Subcutaneous abdominal adipose tissue (tissue), 5 donors: Measurements from ENCODE around the gene FUT8.

Experiments used
- H3K27ac ChIP-seq: one replicate; pipeline ENCODE4 v1.7.0; 2013; ENCODE audit warnings: low read depth, mild to moderate bottlenecking, inconsistent platforms, low read length, moderate library complexity
- H3K27me3 ChIP-seq, 5 donors: one replicate each; pipeline ENCODE4 v1.7.0; 2013; ENCODE audit warnings: low read length in 5 of 5, inconsistent platforms in 1 of 5; ENCODE audit not compliant: control insufficient read depth in 5 of 5, insufficient read depth in 4 of 5
- H3K36me3 ChIP-seq, 5 donors: one replicate each; pipeline ENCODE4 v1.7.0; 2013; ENCODE audit warnings: low read length in 5 of 5; ENCODE audit not compliant: control insufficient read depth in 5 of 5, insufficient read depth in 5 of 5
- H3K4me1 ChIP-seq, 5 donors: one replicate each; pipeline ENCODE4 v1.7.0; 2013; ENCODE audit warnings: low read length in 5 of 5, mild to moderate bottlenecking in 3 of 5, moderate library complexity in 1 of 5; ENCODE audit not compliant: control insufficient read depth in 5 of 5, insufficient read depth in 5 of 5
- H3K4me3 ChIP-seq, 5 donors: one replicate each; pipeline ENCODE4 v1.7.0; 2013; ENCODE audit warnings: low read length in 5 of 5, low read depth in 1 of 5
- H3K9ac ChIP-seq, 5 donors: one replicate each; pipeline ENCODE4 v1.7.0; 2013; ENCODE audit warnings: low read length in 5 of 5, mild to moderate bottlenecking in 4 of 5, moderate library complexity in 3 of 5
- H3K9me3 ChIP-seq, 5 donors: one replicate each; pipeline ENCODE4 v1.7.0; 2013; ENCODE audit warnings: low read length in 5 of 5; ENCODE audit not compliant: control insufficient read depth in 5 of 5
- donor health status: healthy.
- donor health status: healthy.
- donor health status: healthy.
- donor health status: healthy.
- donor health status: healthy.

The FUT8 gene

GRCh38 chr14:65783101-65783500, 370.6 kb downstream of the FUT8 start:
- Histone ChIP-seq H3K4me3 (no peak overlapping the region), H3K4me1 (peaks cover 0 to 11% (median 3%) of the 10 kb centered on the region in 5 donors), H3K9me3 (no peaks in the 10 kb centered on the region), H3K9ac (no peak overlapping the region), H3K27me3 (no peaks in the 10 kb centered on the region), H3K27ac (no peak overlapping the region), H3K36me3 (no peaks in the 10 kb centered on the region)

- Histone ChIP-seq H3K36me3 (no peaks in the 10 kb centered on the region), H3K9me3 (no peaks in the 10 kb centered on the region), H3K27ac (no peak overlapping the region), H3K4me3 (no peak overlapping the region), H3K9ac (no peak overlapping the region), H3K4me1 (peaks cover 0 to 11% (median 3%) of the 10 kb centered on the region in 5 donors), H3K27me3 (no peaks in the 10 kb centered on the region)
These were observed 371.0 kb downstream of the FUT8 start for GRCh38 chr14:65783576-65783975.

DNA sequence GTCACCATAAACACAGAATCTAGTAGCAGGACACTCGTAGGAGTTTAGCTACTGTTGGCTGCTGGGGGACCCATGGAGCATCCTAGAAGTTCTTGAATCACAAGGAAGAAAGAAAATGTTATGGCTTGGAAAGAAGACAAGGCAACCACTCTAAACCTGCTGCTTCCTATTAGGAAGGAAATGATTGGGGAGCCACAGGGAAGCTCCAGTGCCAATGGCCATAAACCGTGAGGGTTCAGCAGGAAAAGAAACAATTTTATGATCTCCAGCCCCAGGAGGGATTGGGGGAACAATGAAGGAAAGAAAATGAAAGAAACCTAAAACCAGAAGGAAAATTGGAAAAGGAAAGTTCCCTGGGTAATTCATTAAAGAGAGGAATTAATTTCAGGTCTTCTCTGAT, 372.0 kb downstream of the FUT8 start:
- H3K4me1 ChIP-seq = peaks cover 0 to 11% (median 3%) of the 10 kb centered on the region in 5 donors
- H3K4me3 ChIP-seq = no peak overlapping the region
- H3K9ac ChIP-seq = no peak overlapping the region
- H3K27me3 ChIP-seq = no peaks in the 10 kb centered on the region
- no peaks in the 10 kb centered on the region for H3K36me3 ChIP-seq
- H3K9me3 ChIP-seq = no peaks in the 10 kb centered on the region
- no peak overlapping the region for H3K27ac ChIP-seq

GRCh38 chr14:65787461-65787860, 374.9 kb downstream of the FUT8 start:
- peaks cover 0 to 10% (median 3%) of the 10 kb centered on the region in 5 donors for H3K27me3 ChIP-seq

DNA sequence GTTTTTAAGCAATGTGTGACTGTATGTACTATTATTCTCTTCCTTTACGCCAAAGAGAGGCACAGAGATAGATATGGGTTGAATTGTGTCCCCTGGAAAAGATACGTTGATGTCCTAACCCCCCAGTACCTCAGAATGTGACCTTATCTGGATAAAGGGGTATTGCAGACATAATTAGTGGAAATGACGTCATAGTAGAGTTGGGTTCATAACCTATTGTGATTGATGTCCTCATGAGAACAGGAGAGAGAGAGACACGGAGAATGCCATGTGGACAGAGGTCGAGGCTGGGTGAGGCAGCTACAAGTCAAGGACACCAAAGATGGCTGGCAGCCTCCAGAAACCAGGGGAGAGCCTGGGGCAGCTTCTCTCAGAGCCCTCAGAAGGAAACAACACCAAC, 376.3 kb downstream of the FUT8 start:
- Histone ChIP-seq H3K9ac (no peak overlapping the region), H3K27me3 (peaks cover 0 to 11% (median 3%) of the 10 kb centered on the region in 5 donors), H3K9me3 (no peaks in the 10 kb centered on the region), H3K27ac (no peak overlapping the region), H3K36me3 (no peaks in the 10 kb centered on the region), H3K4me1 (peaks cover 0 to 11% (median 3%) of the 10 kb centered on the region in 5 donors), H3K4me3 (no peak overlapping the region)

More at GRCh38 chr14:65787461-65787860, 374.9 kb downstream of the FUT8 start:
- Histone ChIP-seq H3K27ac (no peak overlapping the region), H3K9me3 (no peaks in the 10 kb centered on the region), H3K9ac (no peak overlapping the region), H3K4me3 (no peak overlapping the region), H3K36me3 (no peaks in the 10 kb centered on the region), H3K4me1 (peaks cover 0 to 11% (median 3%) of the 10 kb centered on the region in 5 donors)

DNA sequence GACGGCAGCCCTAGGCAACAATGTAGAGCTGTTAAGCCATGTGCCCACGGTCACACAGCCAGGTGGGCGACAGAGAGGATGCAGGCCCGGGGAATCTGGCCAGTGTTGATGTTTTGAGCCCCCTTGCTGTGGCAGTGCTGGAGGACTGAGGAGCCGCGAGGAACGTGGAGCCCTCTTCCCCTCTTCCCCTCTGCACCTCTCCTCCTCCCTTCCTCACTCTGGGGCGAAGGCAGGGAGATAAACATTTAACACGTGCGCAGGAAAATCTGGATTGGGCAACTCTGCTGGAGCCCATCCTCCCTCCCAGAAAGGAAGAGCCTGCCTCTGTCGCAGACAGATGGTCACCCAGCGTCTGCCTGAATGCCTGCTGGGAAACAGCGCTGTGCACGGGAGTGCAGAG, 376.8 kb downstream of the FUT8 start:
- Histone ChIP-seq H3K4me1 (peaks cover 0 to 11% (median 3%) of the 10 kb centered on the region in 5 donors), H3K27ac (no peak overlapping the region), H3K9me3 (no peaks in the 10 kb centered on the region), H3K4me3 (no peak overlapping the region), H3K9ac (no peak overlapping the region), H3K36me3 (no peaks in the 10 kb centered on the region), H3K27me3 (peaks cover 0 to 11% (median 3%) of the 10 kb centered on the region in 5 donors)

DNA sequence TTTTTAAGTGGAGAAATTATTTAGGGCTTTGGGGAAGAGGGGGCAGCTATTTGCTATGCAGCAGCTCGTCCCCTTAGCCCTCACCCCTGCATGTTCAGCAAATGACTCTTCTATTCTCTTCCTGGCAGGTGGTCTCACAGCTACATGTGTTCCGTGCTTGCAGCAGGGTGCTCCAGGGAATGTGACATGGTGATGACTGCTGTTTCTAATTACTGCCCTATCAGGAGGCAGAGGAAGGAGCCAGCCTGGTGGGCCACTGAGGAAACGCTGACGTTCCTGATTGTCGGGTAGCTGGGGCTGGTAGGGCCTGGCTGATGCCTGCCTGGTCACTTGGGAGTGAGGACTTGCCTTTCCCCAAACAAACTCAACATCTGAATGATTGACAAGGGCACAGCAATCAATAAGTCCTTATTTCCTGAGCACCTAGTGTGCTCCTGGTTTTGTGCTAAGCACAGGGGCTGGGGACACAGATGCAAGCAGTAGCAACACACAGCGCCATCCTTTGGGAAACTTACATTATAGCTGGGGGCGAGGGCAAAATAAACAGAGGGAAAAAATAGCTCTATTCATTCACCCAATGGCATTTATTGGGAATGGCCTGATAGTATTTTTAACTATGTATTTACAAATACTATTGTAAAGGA, 377.8 kb downstream of the FUT8 start:
- no peak overlapping the region for H3K27ac ChIP-seq

DNA sequence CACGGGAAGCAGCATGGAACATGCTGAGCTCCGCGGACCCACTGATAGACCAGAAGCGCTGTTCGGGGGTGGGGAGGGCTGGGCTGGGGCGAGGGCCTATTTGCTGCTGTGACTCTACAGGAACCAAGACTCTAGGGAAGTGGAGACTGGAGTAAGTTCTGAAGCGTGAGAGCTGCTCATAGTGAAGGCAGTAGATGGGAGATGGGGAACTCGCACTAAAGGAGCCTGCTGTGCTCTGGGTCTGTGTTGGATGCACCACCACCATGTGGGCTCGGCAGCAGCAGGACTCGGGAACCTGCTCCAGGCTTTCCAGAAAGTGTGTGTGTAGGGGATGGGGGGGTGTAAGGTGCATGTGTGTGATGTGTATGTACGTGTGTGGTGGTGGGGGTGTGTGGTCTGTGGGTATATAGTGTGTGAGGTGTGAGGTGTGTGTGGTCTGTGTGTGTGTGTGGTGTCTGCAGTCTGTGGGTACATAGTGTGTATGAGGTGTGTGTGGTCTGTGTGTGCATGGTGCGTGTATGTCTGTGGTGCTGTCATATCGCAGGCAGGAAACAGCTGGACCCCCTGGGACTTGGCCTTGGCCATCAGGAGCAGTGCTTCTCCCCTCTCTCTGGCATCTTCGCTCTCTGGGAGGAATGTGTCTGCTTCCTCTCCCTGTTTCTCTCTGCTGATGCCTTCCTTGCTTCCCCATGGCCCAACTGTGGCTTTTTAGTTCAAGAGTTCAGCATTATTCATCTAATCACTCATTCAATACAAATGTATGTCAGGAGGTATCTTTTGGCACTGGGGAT, 378.9 kb downstream of the FUT8 start:
- no peak overlapping the region for H3K4me3 ChIP-seq
- H3K27ac ChIP-seq = no peak overlapping the region
- H3K36me3 ChIP-seq = no peaks in the 10 kb centered on the region
- H3K9me3 ChIP-seq = no peaks in the 10 kb centered on the region
- H3K9ac ChIP-seq = no peak overlapping the region
- H3K4me1 ChIP-seq = no peaks in the 10 kb centered on the region
- H3K27me3 ChIP-seq = peaks cover 0 to 11% (median 3%) of the 10 kb centered on the region in 5 donors

More for the DNA sequence above, 377.8 kb downstream of the FUT8 start:
- Histone ChIP-seq H3K9ac (no peak overlapping the region), H3K27me3 (peaks cover 0 to 11% (median 3%) of the 10 kb centered on the region in 5 donors), H3K4me1 (peaks cover 0 to 1% (median 0%) of the 10 kb centered on the region in 5 donors), H3K36me3 (no peaks in the 10 kb centered on the region), H3K9me3 (no peaks in the 10 kb centered on the region), H3K4me3 (no peak overlapping the region)

DNA sequence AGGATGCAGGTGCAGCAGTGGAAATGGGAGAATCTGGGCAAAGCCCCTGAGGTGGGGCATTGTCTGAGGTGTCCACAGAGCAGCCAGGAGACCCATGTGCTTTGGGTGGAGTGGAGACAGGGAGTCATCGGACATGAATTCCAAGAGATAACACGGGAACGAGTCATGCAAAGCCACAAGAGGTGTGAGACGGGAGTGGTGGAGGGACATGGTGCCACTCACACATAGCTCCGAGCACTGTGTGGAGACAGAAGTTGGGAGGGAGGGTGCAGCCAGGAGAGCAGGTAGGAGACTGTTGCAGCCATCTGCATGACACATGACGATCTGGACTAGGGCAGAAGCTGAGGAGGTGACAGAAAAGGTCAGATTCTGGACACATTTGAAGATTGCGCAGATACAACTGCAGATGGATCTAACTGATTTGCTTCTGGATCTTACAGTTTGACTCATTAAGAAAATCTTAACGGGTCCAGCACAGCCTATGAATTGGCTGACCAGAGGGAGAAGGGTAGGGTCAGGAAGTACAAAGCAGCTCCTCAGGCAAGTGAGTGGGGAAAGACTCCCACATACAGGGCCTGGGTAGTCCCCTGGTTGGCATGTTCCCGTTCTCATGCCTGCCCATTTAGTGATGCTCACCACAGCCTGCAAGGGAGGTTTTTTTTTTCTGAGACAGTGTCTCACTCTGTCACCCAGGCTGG, 379.8 kb downstream of the FUT8 start:
- H3K9ac ChIP-seq = no peak overlapping the region
- no peak overlapping the region for H3K4me3 ChIP-seq
- H3K9me3 ChIP-seq = no peaks in the 10 kb centered on the region
- H3K4me1 ChIP-seq = no peaks in the 10 kb centered on the region
- H3K36me3 ChIP-seq = no peaks in the 10 kb centered on the region
- peaks cover 0 to 11% (median 3%) of the 10 kb centered on the region in 5 donors for H3K27me3 ChIP-seq
- no peak overlapping the region for H3K27ac ChIP-seq
